SIG-M5 treated with dmso at 0.1 percent for 504 hours (cell line): ENCODE results near the gene CLIP1.
A peak's percentile ranks its signal among the peaks of the same experiment; 100 is the strongest.

ENCODE experiments used
- DNase-seq: peaks from one replicate; lab custom pipeline; 2025; ENCODE audit not compliant: unreplicated experiment; lab: John Stamatoyannopoulos, UW

Gene CLIP1

GRCh38 chr12:122322501-122322900 lies 100.0 kb downstream of the CLIP1 start:
- no peak for DNase-seq

DNA sequence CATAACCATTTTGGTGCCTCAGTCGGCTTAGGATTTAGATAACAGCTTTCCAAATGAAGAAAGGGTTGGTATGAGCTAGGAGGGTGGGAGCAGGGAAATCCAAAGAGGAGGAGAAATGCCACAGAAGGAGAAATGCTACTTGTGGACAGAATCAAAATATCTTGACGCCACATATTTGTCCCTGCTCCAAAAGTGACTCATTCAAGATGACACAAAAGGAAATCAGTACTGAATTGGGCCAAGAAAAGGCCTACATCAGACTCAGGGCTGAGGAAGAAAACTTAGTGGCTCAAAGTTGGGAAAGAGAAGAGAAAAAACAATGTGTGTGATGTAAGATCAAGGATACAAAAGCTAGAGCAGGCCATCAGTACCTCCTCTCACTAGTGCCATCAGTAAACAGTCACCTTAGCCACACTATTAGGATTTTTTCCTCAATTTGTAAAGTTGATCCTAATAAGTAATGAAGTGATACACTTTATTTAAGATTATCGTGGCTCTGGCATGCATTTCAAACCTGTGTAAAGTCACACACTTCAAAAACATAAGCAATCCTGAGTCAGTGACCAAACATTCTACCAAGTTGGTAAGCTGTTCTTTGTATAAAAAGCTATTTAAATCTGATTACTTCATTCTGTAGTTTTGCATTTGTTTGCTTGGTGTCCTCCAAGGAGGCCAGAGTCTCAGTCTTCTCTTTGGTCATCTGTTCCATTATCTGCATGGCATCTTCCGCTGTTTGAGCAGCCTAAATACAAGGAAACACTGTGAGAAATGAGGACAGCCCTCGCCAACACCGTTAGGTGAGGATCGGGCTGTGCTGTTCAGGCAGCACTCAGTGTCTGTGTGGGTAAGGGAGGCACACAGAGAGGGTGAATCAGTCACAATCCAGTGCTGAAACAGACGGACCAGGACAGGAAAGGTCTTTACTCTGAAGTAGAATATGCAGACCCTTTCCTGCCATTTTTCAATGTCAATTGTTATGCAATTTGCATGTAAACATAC lies 103.6 kb downstream of the CLIP1 start:
- no peak for DNase-seq

- no peak for DNase-seq
Measured at GRCh38 chr12:122312926-122313325, 109.5 kb downstream of the CLIP1 start.

DNA sequence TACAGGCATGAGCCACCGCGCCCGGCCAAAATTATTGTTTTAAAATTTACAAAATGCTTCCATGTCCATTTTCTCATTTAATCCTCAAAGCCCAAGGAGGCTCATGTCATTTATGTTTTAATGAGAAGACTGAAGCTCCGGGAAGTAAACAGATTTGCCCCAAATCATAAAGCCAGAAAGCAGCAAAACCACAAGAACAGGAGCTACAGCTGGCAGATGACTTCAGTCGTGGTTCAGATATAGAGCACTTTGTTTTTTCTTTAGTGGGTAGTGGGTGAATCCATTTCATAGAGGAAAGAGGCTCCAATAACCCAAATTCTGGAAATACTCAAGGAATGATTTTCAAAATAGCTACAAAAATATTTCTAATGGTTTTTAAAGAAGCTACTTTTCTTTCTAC lies 110.8 kb downstream of the CLIP1 start:
- no peak for DNase-seq

DNA sequence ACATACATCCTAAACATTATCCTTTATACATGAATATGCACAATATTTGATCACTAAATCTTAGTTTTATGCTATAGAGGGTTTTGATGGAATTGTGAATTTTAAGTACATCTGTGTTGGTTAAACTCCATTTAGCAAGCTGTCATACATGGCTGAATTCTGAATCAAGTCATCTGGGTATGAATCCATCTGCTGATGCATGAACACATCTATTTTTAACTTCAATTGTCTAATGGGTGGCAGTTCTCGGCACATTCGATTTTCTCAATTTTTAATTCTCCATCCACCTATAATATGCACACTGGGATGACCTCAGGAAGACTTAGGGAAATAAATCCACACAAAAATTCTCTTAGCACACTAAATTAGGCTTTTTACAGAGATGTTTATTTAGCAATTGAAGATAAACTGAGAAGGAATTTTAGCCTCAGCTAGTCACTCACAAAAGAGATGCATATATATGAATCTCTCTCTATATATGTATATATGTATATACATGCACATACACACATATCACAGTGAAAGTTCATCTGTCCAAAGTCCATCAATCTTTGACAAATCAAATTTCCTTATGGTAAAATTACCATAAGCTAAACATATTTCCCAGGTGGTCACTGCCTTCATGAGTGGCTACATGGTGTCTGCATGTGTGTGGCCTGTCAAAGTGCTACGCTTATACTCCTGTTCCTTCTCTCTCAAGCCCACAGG lies 111.7 kb downstream of the CLIP1 start:
- DNase-seq, result no peak

GRCh38 chr12:122309564-122310121 lies 112.8 kb downstream of the CLIP1 start:
- no peak for DNase-seq

GRCh38 chr12:122308811-122309210 lies 113.7 kb downstream of the CLIP1 start:
- DNase-seq, result no peak

GRCh38 chr12:122306407-122306806 lies 116.1 kb downstream of the CLIP1 start:
- DNase-seq, result no peak

DNA sequence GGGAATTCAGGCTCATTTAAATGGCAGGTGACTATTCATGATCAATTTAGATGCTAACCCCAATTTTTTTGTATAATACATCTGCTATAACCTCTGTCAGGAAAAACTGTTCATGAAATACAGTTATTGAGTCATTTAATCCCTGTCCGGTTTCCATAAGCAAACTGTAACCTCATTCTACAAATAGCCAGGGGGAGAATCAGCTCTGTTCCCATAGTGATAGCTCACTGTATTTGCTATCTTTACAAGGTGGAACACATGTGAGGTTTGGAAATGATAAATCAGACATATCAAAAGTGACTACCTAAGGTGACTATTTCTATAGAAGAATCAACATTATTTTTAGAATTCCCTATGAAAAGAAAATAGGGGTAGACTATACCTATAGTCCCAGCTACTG lies 117.5 kb downstream of the CLIP1 start:
- DNase-seq, result no peak

GRCh38 chr12:122303068-122303467 lies 119.4 kb downstream of the CLIP1 start:
- DNase-seq, result no peak

GRCh38 chr12:122298071-122298748 lies 124.3 kb downstream of the CLIP1 start:
- no peak for DNase-seq

DNA sequence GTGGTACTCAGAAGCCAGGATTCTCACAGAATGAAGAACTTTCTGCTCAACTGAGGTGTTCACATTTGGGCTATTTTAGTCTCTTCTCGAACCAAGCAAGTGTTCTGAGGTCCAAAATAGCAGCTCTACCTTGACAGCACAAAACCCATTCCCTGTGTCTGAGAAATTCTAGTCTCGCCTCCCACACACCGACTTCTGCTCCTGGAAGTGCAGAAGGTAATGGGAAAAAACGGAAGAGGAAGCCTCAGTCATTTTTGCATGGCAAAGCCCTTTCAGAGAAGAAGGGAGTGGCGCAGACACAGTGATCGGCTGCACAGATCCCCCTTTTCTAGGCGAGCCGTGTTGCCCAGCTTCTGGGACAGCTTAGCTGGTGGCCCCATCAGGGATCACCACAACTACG lies 125.0 kb downstream of the CLIP1 start:
- no peak for DNase-seq

DNA sequence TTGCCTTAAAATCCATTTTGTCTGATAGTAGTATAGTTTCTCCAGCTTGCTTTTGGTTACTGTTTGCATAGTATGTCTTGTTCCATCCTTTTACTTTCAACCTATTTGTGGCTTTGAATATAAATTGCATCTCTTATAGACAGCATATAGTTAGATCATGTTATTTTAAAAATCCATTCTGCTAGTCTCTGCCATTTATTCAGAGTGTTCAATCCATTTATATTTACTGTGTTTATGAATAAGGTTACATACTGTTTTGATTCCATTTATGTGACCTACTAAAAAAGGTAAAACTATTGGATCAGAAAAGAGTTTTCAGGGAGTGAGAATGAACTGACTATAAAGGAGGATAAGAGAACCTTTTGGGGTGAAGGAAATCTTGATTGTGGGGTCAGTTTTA lies 126.6 kb downstream of the CLIP1 start:
- no peak for DNase-seq

DNA sequence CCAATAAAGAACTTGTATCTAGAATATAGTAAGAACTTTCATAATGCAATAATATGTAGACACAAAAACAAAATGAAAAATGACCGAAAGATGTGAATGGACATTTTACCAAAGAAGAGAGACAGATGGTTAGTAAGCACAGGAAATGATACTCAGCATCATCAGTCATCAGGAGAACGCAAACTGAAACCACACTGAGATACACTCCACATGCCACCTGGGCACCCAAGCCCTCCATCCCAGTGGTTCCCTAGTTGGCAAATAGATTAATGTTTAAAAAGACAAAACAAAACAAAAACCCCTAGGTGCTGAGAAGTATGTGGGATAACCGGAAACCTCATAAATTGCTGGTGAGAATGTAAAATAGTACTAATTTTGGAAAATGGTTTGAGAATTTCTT lies 129.4 kb downstream of the CLIP1 start:
- DNase-seq, result no peak

- no peak for DNase-seq
Measured at GRCh38 chr12:122291431-122291830, 131.0 kb downstream of the CLIP1 start.

- DNase-seq, result no peak
Measured at GRCh38 chr12:122283680-122284079, 138.8 kb downstream of the CLIP1 start.

GRCh38 chr12:122282061-122282460 lies 140.4 kb downstream of the CLIP1 start:
- DNase-seq, result no peak

DNA sequence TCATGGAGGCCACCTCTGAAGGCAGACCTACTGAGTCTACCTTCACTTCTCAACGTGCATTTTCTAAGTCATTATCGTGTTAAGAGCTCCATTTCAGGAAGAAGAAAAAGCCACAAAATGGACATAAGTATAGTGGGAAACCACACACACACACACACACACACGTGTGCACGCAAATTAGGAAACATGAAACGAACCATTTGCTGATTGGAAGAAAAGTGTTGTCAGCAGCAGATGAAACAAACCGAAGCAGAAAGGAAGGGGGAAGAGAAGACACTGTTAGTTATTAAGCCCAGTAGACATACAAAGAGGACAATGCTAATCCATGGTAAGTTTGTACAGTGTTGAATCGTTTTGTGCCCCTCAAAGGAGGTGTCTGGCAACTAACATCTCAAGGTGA lies 146.2 kb downstream of the CLIP1 start:
- DNase-seq, result no peak

- no peak for DNase-seq
Measured at GRCh38 chr12:122275459-122275858, 147.0 kb downstream of the CLIP1 start.

DNA sequence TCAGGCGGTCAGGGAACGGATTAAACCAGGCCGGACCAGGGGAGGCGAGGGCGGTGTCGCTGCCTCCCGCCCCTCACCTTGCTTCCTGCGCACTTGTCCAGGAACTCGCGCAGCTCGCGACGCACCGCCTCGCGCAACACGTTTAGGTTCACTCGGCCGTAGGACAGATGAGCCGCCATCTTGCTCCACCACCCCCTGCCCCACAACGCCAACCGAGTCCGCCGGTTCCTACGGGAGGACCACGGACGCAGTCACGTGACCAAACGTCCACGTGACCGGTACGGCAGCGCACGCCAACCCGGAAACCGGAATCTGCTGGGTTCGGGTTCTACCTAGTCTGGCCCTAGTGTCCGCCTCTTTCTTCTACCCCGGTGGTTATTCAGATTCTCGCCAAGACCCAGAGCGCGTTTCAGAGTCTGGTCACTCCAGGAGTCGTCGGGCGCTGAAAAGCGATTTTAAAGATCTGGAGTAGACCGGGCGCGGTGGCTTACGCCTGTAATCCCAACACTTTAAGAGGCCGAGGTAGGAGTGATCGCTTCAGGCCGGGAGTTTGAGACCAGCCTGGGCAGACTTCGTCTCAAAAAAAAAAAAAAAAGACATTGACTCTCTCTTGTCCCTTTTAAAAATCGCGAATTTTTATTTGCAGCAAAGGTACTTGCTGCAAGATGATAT lies 156.1 kb downstream of the CLIP1 start, which contains the start of gene VPS33A:
TSS of gene VPS33A (minus strand) at position 265 of the 672 bp plus-strand sequence. CDS start at position 179, 86 bp downstream.
- peak; percentile 95 for DNase-seq

- DNase-seq, result peak; percentile 30
Measured at GRCh38 chr12:122265886-122266229, 156.6 kb downstream of the CLIP1 start.
